SK-N-MC (cell line): ENCODE data around the gene PPP2R2C.

ENCODE experiments used
- EZH2 ChIP-seq: fragments of 200-600 bp; sonication (generic); IDR thresholded peaks from one replicate; pipeline ENCODE4 v1.6.1; 2017; ENCODE audit warnings: antibody characterized with exemption
- POLR2AphosphoS5 ChIP-seq: IDR thresholded peaks from 2 replicates; pipeline ENCODE4 v1.6.1; 2012; ENCODE audit warnings: mild to moderate bottlenecking, low read depth, low read length, borderline replicate concordance

DNA sequence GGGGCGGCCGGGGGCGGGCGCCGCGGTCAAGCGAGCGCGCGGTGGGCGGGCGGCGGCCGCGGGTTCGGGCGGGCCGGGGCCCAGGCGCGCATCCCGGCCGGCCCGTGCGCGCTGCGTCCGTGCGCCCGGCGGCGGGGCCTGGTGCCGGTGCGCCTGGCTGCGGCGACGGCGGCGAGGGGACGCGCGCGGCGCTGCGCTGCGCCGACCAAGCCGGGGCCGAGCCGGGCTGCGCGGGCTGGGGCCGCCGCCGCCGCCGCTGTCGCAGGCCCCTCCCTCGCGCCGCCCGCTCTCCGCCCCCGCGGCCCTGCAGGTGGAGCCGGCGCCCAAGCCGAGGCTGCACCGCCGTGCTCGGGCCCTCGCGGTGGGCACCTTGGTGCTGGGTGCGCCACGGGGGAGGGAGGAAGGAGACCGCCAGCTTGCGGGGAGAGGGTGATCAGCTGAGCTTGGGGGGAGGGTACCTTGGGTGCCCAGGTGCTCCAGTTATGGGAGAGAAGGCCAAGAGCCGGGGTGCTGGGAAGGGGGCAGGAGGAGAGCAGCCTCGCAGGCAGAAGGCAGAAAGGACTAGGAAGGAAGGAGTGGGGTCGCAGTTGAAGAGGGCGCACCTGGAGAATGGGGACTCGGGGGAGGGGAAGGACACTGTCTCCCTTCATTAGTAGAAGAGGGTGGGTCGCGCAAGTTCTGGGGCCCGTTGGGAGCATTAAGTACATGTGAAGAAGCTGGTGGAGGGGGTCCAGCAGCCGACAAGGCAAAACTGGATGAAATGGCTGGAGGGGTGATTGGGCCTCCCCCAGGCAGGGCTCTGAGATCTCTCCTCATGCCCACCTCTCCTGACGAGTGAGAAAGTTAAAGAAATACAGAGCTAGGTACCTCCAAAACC lies at the start of gene PPP2R2C:
- TF ChIP-seq EZH2, result no peak
- no peak for TF ChIP-seq POLR2AphosphoS5
